Measurements from ENCODE around the gene MCRS1.
"Not testable (repeated sequence)": the region's sequence is repeated elsewhere in the genome, so short reads cannot be mapped to it uniquely, and the experiment has no call there.

Gene MCRS1

GRCh38 chr12:49541140-49541861 lies 26.6 kb downstream of the MCRS1 start:
- no peak for DNase-seq (ENCODE audit: low spot score)

GRCh38 chr12:49540229-49541139 lies 27.5 kb downstream of the MCRS1 start:
- DNase-seq (ENCODE audit: low spot score) = no peak

DNA sequence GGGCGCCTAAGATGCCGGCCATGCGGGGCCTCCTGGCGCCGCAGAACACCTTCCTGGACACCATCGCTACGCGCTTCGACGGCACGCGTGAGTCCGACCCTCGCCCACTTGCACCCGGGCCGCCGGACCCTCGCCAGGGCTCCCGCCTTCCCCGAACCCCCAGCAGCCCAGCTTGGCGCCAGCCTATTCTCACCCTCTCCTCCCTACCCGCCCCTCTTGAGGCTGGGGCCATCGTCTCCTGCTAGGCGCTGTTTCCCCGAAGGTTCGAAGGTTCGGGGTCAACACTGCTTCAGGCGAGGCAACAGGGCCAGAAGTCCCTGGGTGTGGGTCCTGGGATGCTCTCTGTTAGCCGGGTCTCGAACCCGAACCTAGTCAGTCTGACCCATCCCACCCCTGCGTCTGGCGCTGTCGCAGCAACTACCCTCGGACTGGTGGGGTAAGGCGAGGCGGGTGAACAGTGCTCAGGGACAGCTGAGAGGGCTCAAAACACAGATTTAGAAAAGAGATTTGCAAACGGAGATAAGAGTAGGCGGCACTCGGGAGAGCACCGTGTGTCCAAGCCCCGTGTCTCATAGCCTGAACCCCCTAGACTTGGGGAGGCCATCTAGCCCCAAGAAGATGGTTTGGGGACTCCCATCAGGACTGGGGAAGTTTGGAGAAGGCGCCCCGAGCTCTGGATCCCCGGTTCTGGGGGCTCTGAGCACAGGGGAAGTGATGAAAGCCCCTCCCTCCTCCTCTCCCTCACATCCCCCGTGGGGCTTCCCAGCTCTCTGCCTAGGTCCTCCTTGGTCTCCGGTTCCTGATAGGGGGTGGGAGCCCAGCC lies 28.3 kb downstream of the MCRS1 start:
- DNase-seq (ENCODE audit: low spot score) = peak; percentile 33

GRCh38 chr12:49538510-49539403 lies 29.2 kb downstream of the MCRS1 start, which contains the start of gene KCNH3:
Gene KCNH3, plus strand, starts transcription at chr12:49539030. Its CDS starts 387 bp downstream, at chr12:49539417.
- DNase-seq (ENCODE audit: low spot score) = peak; percentile 97

GRCh38 chr12:49537752-49538509 lies 30.0 kb downstream of the MCRS1 start:
- peak; percentile 84 for DNase-seq (ENCODE audit: low spot score)

- peak; percentile 21 for DNase-seq (ENCODE audit: low spot score)
These were observed 30.7 kb downstream of the MCRS1 start for GRCh38 chr12:49537231-49537751.

GRCh38 chr12:49536526-49537071 lies 31.3 kb downstream of the MCRS1 start:
- no peak for DNase-seq (ENCODE audit: low spot score)

DNA sequence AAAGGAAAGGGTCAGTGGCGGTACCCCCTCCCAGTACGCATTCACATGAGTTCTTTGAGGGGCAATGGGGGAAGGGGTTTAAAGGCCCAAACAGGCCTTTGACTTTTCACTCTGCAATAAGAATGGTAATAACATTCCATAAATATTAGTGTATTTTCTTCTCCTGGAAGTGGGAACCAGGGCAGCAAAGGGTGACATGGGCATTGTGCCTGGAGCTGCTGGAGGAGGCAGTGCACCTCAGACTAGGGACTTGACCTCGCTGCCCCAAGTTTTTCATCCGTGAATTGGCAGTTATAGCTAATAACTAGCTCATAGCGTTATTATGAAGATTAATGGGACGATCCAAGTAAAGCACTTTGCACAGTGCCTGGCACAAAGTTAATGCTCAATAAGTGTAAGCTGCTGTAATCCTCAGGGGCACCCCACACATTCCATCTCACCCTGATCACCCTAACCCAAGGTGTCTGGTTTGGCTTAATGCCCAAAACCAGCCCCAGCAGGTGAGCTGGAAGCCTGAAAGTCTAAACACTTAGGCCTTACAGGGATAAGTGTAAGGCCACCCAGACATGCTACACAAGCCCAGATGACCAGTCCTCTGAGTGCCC lies 31.9 kb downstream of the MCRS1 start:
- DNase-seq (ENCODE audit: low spot score) = no peak

- DNase-seq (ENCODE audit: low spot score) = no peak
These were observed 33.1 kb downstream of the MCRS1 start for GRCh38 chr12:49534731-49535278.

DNA sequence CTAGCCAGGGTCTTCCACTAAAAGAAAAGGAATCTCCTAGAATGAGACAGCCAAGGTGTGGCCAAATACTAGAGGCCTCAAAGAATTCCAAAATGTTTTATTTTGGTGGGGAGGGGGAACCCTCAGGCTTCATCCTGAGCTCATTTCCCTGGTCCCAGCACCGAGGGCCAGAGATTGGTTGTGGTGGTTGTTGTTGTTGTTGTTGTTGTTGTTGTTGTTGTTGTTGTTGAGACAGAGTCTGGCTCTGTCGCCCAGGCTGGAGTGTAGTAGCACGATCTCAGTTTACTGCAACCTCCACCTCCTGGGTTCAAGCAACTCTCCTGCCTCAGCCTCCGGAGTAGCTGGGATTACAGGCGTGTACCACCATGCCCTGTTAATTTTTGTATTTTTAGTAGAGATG lies 33.8 kb downstream of the MCRS1 start:
- not testable (repeated sequence) for DNase-seq (ENCODE audit: low spot score)

DNA sequence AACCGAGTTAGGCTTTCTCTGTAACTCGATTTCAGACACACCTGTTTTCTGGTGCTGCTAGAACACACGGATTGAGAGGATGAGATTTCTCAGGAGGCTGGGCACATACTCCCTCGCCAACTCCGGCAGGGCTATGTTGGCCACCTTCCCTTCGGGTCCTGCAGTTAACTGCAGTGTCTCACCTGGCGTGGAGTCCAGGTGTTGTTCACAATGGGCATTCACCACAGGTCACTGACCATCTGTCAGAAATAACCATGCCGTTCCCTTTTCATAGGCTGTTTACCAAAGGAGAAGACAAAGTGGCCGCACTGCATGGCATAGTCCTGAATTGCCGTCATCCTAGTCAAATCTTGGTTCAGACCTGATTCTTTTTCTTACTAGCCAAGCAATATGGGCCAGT lies 34.6 kb downstream of the MCRS1 start:
- no peak for DNase-seq (ENCODE audit: low spot score)

DNA sequence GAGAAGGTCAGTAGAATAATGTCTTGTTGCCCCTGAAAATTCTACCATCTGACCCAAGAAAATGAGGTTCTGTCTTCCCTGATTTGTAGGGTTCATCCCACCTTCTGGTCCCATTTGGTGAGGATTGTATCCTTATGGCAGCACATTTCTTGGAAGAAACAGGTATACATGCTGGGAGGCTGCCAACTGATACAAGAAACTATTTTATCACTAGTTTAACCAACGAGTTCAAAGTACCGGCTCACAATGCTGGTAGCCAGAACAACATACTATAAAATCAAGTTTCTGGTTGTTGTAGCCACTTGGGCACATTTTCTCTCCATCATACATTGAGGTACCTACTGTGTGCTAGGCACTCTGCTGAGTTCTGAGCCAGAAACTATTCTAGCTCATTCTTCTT lies 36.2 kb downstream of the MCRS1 start:
- DNase-seq (ENCODE audit: low spot score) = no peak

- DNase-seq (ENCODE audit: low spot score) = no peak
These were observed 38.5 kb downstream of the MCRS1 start for GRCh38 chr12:49529414-49529813.

DNA sequence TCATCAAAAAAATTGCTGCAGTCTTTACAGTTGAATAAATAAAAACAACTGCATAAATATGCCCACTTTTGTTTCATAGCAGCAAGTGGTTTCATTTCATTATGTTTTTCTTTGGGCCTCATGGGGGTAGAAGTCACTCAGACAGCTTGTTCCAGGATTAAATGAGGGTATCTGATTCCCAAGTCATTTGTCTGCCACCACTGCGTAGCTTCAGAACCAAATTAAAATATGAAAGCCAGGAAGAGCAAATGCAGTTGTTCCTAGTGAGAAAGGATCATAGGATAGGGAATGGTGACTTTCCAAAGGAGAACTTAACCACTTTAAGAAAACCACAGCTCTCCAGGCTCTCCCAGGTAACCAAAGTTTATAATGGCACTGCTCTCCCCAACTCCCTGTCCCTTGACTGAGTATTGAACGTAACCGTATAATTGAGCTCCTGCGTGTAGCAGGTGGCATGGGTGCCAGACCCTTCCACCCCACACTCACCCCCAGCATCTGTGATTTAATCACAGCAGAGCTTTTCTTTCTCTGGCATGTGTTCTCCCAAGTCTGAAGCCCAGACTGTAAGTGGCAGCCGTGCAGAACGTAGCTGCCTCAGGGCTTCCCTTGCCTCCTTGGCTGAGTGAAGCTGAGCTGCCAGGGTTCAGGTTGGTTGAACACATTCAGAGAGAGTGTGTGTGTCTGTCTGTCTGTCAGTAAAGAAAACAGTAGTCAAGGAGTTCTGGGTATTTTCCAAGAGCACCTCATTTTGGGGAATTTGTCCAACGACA lies 40.4 kb downstream of the MCRS1 start:
- no peak for DNase-seq (ENCODE audit: low spot score)

- no peak for DNase-seq (ENCODE audit: low spot score)
These were observed 42.0 kb downstream of the MCRS1 start for GRCh38 chr12:49525942-49526341.

DNA sequence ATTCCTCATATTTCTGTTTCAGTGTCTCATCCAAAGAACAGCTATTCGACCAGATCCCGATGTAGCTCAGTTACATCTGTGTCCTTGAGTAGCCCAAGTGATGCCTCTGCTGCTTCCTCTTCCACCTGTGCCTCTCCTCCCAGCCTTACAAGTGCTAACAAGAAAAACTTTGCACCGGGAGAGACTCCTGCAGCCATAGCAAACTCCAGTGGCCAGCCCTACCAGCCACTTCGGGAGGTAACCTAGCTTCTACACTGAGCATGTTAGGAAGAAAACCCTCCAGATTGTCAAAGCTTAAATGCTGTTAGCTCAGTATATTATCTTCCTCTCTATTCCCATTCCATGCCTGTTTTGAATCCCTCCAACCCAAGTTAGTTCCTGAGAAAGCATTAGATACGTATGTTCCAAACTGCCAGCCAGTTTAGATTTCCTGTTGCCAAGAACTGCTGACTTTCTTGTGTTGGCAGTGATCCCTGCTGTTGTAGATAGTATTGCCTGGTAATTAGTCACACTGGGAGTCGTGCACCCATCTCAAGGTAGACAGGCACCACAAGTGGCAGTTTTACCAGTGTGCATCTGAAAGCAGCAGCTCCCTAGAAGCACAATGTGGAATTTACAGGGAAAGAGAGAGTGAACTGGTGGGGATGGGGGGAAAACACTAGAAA lies 43.1 kb downstream of the MCRS1 start:
- DNase-seq (ENCODE audit: low spot score) = no peak

GRCh38 chr12:49521389-49521788 lies 46.6 kb downstream of the MCRS1 start:
- no peak for DNase-seq (ENCODE audit: low spot score)

DNA sequence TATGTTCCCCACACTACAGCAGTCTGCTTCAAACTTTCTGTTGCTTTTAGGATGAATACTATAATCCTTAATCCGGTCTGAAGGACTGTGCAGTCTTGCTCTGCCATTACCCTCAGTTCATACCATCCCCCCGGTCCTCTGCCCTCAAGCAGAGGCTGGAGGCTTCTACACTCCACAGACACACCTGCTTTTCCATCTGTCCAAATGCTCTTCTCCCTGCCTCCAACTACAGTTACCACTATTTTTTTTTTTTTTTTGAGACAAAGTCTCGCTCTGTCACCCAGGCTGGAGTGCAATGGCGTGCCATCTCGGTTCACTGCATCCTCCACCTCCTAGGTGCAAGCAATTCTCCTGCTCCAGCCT lies 48.4 kb downstream of the MCRS1 start:
- DNase-seq (ENCODE audit: low spot score) = no peak
